Psoas muscle (tissue), 8 donors: ENCODE data around the gene BTBD17. TPM values are rescaled to one million over a fixed set of nuclear protein-coding genes. Genes with fewer than 3 reads are reported as not detected.

ENCODE experiments used
- ATAC-seq, 4 donors: fragments of 200-7000 bp; cut with Tn5 transposase; one replicate each; pipeline ENCODE4 v1.9.1; 2020; ENCODE audit warnings: moderate library complexity in 3 of 4, mild to moderate bottlenecking in 2 of 4
- DNase-seq, 2 donors: peaks; one replicate each; pipeline ENCODE4 v3.0.0-alpha.2; 2020
- H3K27ac ChIP-seq: fragments of 200-600 bp; one replicate; pipeline ENCODE4 v1.8.0; 2022
- H3K27me3 ChIP-seq, 3 donors: fragments of 200-600 bp in 1 of 3; one replicate each; pipeline versions ENCODE4 v1.6.1 to v1.8.0; 2013 to 2022; ENCODE audit warnings: low read length in 2 of 3, mild to moderate bottlenecking in 2 of 3, moderate library complexity in 1 of 3; ENCODE audit not compliant: insufficient read depth in 3 of 3
- H3K36me3 ChIP-seq, 2 donors: fragments of 200-600 bp in 1 of 2; one replicate each; pipeline versions ENCODE4 v1.6.1 to v1.8.0; 2013 to 2022; ENCODE audit warnings: low read depth in 1 of 2, mild to moderate bottlenecking in 1 of 2, moderate library complexity in 1 of 2; ENCODE audit not compliant: insufficient read depth in 1 of 2
- H3K4me1 ChIP-seq: fragments of 200-600 bp; one replicate; pipeline ENCODE4 v1.8.0; 2022
- H3K4me3 ChIP-seq: fragments of 200-600 bp; one replicate; pipeline ENCODE4 v1.8.0; 2022; ENCODE audit warnings: mild to moderate bottlenecking
- H3K9me3 ChIP-seq: fragments of 200-600 bp; one replicate; pipeline ENCODE4 v1.8.0; 2022
- CTCF ChIP-seq: fragments of 200-600 bp; IDR thresholded peaks from one replicate; pipeline ENCODE4 v1.8.0; 2022; ENCODE audit warnings: antibody characterized with exemption
- WGBS, 3 donors: extraction: QIAGEN DNeasy Blood & Tissue Kit; methylation state at CpG; one replicate each; pipeline versions ENCODE4 v1.1.6 to v1.1.7; 2013; 5-methylcytosine and 5-hydroxymethylcytosine counted together
- intact Hi-C, 2 donors: fragments of 100-400 bp; cut with DNase I; formaldehyde crosslinking; loops; one replicate each; pipeline versions ENCODE4 v1.11.0 to v1.14.2; 2022
- polyA plus RNA-seq, 3 donors: library from polyadenylated mRNA; stranded (reverse); fragments of 200-250 nt; gene quantifications; one replicate each; pipeline ENCODE4 v1.2.3, GENCODE V29; 2013
- total RNA-seq, 4 donors: library from RNA; stranded (reverse); fragmentation: NEBNext Ultra II Directional in 2 of 4; extraction: Animal tissue kit (Norgen Biotek cat#: 25700) in 2 of 4; gene quantifications; one replicate each; pipeline versions ENCODE4 v1.2.1 to v1.2.4, GENCODE V29; 2021 to 2023
- donor health status: healthy with polysubstance abuse.
- donor health status: DM: no; HTN: no; CAD: no; lungs with moderate emphysema.
- donor health status: Bipolar disorder and iron deficiency.
- donor health status: healthy.
- donor health status: DM: yes; HTN: yes; CAD: no.
- donor health status: DM: no; HTN: no; CAD: no.
- donor health status: DM: no; HTN: no; CAD: no.
- donor health status: DM: yes; HTN: yes; CAD: no.

BTBD17 gene
- total and polyA plus RNA-seq, 7 donors, result not detected

- Histone ChIP-seq H3K27ac (no peak overlapping the region), H3K27me3 (peaks cover 0 to 64% (median 16%) of the 10 kb centered on the region in 3 donors), H3K4me3 (no peak overlapping the region), H3K4me1 (no peaks in the 10 kb centered on the region), H3K9me3 (no peaks in the 10 kb centered on the region), H3K36me3 (no peaks in the 10 kb centered on the region)
- ATAC-seq (no peak), DNase-seq (no peak)
- no peak for TF ChIP-seq CTCF
- WGBS, 3 donors, result 90 to 94% (median 92%) methylated on average over 21 to 22 of the region's 22 CpGs
- intact Hi-C loops, result loop anchor here (5.0 to 10.0 kb wide), 3 partner anchors 63 to 148 kb away; partner anchors contain the start of gene TTYH2 (in 2 of the 2)
Observed at GRCh38 chr17:74359916-74360315, 1.8 kb downstream of the BTBD17 start.

GRCh38 chr17:74358697-74359096 is 3.0 kb downstream of the BTBD17 start:
- 79 to 82% (median 81%) methylated on average over 9 of the region's 9 CpGs for WGBS, 3 donors
- Histone ChIP-seq H3K9me3 (no peaks in the 10 kb centered on the region), H3K27me3 (peaks cover 0 to 75% (median 23%) of the 10 kb centered on the region in 3 donors), H3K27ac (no peak overlapping the region), H3K36me3 (no peaks in the 10 kb centered on the region), H3K4me1 (no peaks in the 10 kb centered on the region), H3K4me3 (no peak overlapping the region)
- ATAC-seq, result no peak
- intact Hi-C loops, result no loop called here
- TF ChIP-seq CTCF, result no peak
- no peak for DNase-seq

GRCh38 chr17:74357466-74357809 is 4.2 kb downstream of the BTBD17 start:
- Histone ChIP-seq H3K9me3 (no peaks in the 10 kb centered on the region), H3K36me3 (no peaks in the 10 kb centered on the region), H3K27me3 (peaks cover 0 to 87% (median 26%) of the 10 kb centered on the region in 3 donors), H3K4me1 (no peaks in the 10 kb centered on the region), H3K27ac (no peak overlapping the region), H3K4me3 (peak overlapping the region; percentile 49)
- ATAC-seq (no peak), DNase-seq (no peak)
- no peak for TF ChIP-seq CTCF
- WGBS, 3 donors, result 24 to 34% (median 33%) methylated on average over 22 to 32 of the region's 32 CpGs
- intact Hi-C loops, result no loop called here

- no peak for TF ChIP-seq CTCF
- ATAC-seq, result peak in 3 of 4 donors; percentile 31 to 51 (median 43)
- H3K4me3 ChIP-seq, result peak overlapping the region; percentile 49
- DNase-seq, result no peak
- H3K27ac ChIP-seq, result no peak overlapping the region
- intact Hi-C loops, result no loop called here
- H3K4me1 ChIP-seq, result no peaks in the 10 kb centered on the region
- WGBS, 3 donors, result 2 to 4% (median 3%) methylated on average over 84 to 105 of the region's 105 CpGs
- H3K9me3 ChIP-seq, result no peaks in the 10 kb centered on the region
- peaks cover 0 to 93% (median 31%) of the 10 kb centered on the region in 3 donors for H3K27me3 ChIP-seq
- H3K36me3 ChIP-seq, result no peaks in the 10 kb centered on the region
Observed at GRCh38 chr17:74356646-74357465, 4.8 kb downstream of the BTBD17 start.
